HG03571 (cell line): ENCODE data around the gene CYB561D1.

Source experiments
- ATAC-seq: cut with Tn5 transposase; IDR thresholded peaks from one replicate; pipeline ENCODE4 v1.9.1; 2021; ENCODE audit not compliant: unreplicated experiment

The CYB561D1 gene

GRCh38 chr1:109546311-109547109, 52.6 kb downstream of the CYB561D1 start:
- peak; percentile 35 for ATAC-seq

- ATAC-seq: no peak
Measured at GRCh38 chr1:109547463-109548320, 53.8 kb downstream of the CYB561D1 start.

GRCh38 chr1:109548321-109549267, 54.7 kb downstream of the CYB561D1 start, which contains the start of gene GNAI3:
Gene GNAI3, plus strand, starts transcription at chr1:109548615. Its CDS starts 106 bp downstream, at chr1:109548721.
- ATAC-seq: peak; percentile 86
